Adrenal gland (tissue), 5 donors: ENCODE data around the gene ELAC1.

Experiments used
- POLR2A ChIP-seq, 2 donors: fragments of 450-650 bp; IDR thresholded peaks; one replicate each; pipeline ENCODE4 v1.6.1; 2017; ENCODE audit warnings: antibody characterized with exemption in 2 of 2, mild to moderate bottlenecking in 2 of 2, moderate library complexity in 1 of 2
- TF ChIP-seq, protein P1 (sequence below), 6 experiments: fragments of 450-650 bp in 4 of 6; fragments of 200-600 bp in 2 of 6; sonication (generic) in 1 of 6; IDR thresholded peaks; 1 replicate in 5 of 6; 2 replicates in 1 of 6; pipeline versions ENCODE4 v1.5.1 to v1.8.0; 2016 to 2021; ENCODE audit warnings: antibody characterized with exemption in 6 of 6, mild to moderate bottlenecking in 2 of 6, moderate library complexity in 1 of 6
- donor health status: DM: no; HTN: no; CAD: no.

DNA sequence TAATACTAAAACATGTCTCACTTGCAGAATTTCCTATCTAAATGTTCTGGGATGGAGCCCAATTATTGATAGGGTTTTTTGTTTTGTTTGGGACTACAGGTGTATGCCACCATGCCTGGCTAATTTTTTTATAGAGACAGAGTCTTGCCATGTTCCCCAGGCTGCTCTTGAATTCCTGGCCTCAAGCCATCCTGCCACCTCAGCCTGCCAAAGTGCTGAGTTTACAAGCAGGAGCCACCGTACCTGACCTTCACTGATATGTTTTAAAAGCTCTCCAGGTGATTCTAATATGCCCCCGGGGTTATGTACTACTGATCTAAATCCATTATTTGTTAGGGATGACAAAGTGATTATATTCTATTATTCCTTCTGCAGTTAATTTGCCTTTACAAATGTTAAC lies 2.2 kb downstream of the ELAC1 start:
- TF ChIP-seq, protein P1, sequence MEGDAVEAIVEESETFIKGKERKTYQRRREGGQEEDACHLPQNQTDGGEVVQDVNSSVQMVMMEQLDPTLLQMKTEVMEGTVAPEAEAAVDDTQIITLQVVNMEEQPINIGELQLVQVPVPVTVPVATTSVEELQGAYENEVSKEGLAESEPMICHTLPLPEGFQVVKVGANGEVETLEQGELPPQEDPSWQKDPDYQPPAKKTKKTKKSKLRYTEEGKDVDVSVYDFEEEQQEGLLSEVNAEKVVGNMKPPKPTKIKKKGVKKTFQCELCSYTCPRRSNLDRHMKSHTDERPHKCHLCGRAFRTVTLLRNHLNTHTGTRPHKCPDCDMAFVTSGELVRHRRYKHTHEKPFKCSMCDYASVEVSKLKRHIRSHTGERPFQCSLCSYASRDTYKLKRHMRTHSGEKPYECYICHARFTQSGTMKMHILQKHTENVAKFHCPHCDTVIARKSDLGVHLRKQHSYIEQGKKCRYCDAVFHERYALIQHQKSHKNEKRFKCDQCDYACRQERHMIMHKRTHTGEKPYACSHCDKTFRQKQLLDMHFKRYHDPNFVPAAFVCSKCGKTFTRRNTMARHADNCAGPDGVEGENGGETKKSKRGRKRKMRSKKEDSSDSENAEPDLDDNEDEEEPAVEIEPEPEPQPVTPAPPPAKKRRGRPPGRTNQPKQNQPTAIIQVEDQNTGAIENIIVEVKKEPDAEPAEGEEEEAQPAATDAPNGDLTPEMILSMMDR (IDR thresholded peaks at IDR 0.05): no peak
- no peak for TF ChIP-seq POLR2A (IDR thresholded peaks at IDR 0.05)
